ENCODE results near the gene PAPOLA.

PAPOLA gene

DNA sequence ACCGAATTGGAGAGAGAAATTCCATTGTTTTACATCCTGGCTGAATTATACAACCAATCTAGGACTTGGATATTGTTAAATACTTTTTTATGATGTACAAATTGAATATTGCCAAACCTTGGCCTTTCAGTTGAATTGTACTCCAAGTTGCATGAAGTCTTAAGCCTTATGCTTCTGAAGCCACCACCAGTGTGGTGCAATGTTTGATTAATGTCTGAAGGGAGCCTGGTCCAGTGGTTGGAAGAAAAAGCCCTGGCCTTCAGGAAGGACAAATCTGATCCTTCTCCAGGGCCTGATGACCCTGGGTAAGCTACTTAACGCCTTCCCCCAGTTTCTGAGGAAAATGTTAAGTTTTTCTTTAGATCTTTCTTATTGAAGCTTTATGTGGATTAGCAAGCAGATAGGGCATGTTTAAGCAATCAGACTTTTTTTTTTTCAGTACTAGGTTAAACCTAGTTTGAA is 72.0 kb downstream of the PAPOLA start:
- TF ChIP-seq, protein P1, sequence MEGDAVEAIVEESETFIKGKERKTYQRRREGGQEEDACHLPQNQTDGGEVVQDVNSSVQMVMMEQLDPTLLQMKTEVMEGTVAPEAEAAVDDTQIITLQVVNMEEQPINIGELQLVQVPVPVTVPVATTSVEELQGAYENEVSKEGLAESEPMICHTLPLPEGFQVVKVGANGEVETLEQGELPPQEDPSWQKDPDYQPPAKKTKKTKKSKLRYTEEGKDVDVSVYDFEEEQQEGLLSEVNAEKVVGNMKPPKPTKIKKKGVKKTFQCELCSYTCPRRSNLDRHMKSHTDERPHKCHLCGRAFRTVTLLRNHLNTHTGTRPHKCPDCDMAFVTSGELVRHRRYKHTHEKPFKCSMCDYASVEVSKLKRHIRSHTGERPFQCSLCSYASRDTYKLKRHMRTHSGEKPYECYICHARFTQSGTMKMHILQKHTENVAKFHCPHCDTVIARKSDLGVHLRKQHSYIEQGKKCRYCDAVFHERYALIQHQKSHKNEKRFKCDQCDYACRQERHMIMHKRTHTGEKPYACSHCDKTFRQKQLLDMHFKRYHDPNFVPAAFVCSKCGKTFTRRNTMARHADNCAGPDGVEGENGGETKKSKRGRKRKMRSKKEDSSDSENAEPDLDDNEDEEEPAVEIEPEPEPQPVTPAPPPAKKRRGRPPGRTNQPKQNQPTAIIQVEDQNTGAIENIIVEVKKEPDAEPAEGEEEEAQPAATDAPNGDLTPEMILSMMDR (IDR thresholded peaks at IDR 0.05; ENCODE audit: insufficient read depth, missing control alignments): no peak
- DNase-seq (ENCODE audit: insufficient read length, low spot score): no peak
- no peak for FAIRE-seq

GRCh38 chr14:96574633-96575632 is 72.8 kb downstream of the PAPOLA start:
- no peak for FAIRE-seq
- DNase-seq (ENCODE audit: insufficient read length, low spot score): no peak
- TF ChIP-seq, protein P1 (IDR thresholded peaks at IDR 0.05; ENCODE audit: insufficient read depth, missing control alignments): no peak

GRCh38 chr14:96576359-96576758 is 74.2 kb downstream of the PAPOLA start:
- TF ChIP-seq, protein P1 (IDR thresholded peaks at IDR 0.05; ENCODE audit: insufficient read depth, missing control alignments): no peak
- DNase-seq (ENCODE audit: insufficient read length, low spot score) (no peak), FAIRE-seq (no peak)

DNA sequence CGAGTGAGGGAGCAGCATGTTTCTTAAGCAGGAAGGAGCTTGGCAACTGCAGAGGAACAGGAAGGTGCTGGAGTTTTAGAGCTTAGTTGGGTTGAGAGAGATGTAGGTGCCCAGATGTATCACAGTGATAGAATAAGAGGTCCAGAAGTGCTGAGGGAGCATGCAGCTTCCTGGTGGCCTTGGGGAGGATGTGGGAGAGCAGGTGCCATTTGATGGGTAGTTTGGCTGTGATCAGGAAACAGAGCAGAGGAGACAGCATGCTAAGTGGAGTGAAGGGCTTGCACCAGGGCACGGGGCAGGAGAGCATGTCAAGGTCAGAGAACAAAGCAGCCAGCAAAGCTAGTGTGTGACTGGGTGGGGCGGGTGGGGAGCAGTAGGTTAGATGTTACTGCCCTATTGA is 74.8 kb downstream of the PAPOLA start:
- DNase-seq (ENCODE audit: insufficient read length, low spot score) (no peak), FAIRE-seq (no peak)
- TF ChIP-seq, protein P1 (IDR thresholded peaks at IDR 0.05; ENCODE audit: insufficient read depth, missing control alignments): no peak

DNA sequence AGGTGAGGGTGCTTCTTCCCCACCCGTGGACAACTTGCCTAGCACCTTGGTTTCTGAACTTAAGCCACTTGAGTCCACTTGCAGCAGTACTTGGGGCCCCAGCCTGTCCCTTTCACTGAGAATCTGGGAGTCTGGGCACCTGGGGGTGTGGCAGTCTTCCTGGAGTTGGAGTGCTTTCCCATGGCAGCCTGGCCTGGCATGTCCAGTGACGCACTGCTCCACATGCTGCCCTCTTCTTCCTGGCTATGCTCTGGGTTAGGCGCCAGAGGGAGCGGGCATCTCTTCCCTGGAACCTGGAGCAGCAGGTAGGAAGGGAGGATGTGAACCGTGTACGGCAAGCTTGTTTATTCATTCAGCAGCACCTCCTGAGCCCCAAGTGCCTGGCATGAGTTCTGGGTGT is 76.4 kb downstream of the PAPOLA start:
- no peak for FAIRE-seq
- no peak for DNase-seq (ENCODE audit: insufficient read length, low spot score)
- TF ChIP-seq, protein P1 (IDR thresholded peaks at IDR 0.05; ENCODE audit: insufficient read depth, missing control alignments): no peak

- DNase-seq (ENCODE audit: insufficient read length, low spot score) (no peak), FAIRE-seq (no peak)
- TF ChIP-seq, protein P1 (IDR thresholded peaks at IDR 0.05; ENCODE audit: insufficient read depth, missing control alignments): no peak
Measured at GRCh38 chr14:96579358-96579757, 77.2 kb downstream of the PAPOLA start.

GRCh38 chr14:96579855-96580254 is 77.7 kb downstream of the PAPOLA start:
- TF ChIP-seq, protein P1 (IDR thresholded peaks at IDR 0.05; ENCODE audit: insufficient read depth, missing control alignments): no peak
- DNase-seq (ENCODE audit: insufficient read length, low spot score): no peak
- FAIRE-seq: no peak
